ENCODE data around the gene CTIF.

The CTIF gene

DNA sequence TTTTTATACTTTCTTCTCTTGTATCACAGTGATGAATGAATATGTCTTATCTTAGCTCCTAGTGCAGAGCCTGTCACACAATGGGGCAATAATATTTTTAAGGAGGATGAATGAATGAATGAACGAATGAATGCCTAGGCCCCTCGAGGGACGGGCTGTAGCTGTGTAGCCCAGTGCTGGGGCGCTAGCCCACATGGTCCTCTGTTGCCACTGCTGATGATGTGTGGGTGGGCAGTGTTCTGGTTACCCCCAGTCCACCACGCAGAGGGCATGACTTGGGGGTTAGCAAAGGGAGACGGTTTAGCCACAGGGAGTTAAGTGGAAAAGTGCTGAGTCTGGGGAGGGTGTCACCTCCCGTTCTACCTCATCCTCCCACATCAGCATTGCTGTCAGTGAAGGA, 277.7 kb downstream of the CTIF start:
- no peaks in the 10 kb centered on the region for H3K36me3 ChIP-seq (ENCODE audit: control insufficient read depth, insufficient read depth, low read length)
- peaks cover 4% of the 10 kb centered on the region for H3K79me2 ChIP-seq
- H3K4me1 ChIP-seq = no peaks in the 10 kb centered on the region
- H3K27ac ChIP-seq = no peak overlapping the region
- H3K9ac ChIP-seq = no peak overlapping the region
- no peak overlapping the region for H2AFZ ChIP-seq
- TF ChIP-seq, protein P1, sequence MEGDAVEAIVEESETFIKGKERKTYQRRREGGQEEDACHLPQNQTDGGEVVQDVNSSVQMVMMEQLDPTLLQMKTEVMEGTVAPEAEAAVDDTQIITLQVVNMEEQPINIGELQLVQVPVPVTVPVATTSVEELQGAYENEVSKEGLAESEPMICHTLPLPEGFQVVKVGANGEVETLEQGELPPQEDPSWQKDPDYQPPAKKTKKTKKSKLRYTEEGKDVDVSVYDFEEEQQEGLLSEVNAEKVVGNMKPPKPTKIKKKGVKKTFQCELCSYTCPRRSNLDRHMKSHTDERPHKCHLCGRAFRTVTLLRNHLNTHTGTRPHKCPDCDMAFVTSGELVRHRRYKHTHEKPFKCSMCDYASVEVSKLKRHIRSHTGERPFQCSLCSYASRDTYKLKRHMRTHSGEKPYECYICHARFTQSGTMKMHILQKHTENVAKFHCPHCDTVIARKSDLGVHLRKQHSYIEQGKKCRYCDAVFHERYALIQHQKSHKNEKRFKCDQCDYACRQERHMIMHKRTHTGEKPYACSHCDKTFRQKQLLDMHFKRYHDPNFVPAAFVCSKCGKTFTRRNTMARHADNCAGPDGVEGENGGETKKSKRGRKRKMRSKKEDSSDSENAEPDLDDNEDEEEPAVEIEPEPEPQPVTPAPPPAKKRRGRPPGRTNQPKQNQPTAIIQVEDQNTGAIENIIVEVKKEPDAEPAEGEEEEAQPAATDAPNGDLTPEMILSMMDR (IDR thresholded peaks at IDR 0.05) = no peak
- no peaks in the 10 kb centered on the region for H3K9me3 ChIP-seq (ENCODE audit: control insufficient read depth, low read length)
- H3K4me2 ChIP-seq (ENCODE audit: low read length) = no peak overlapping the region
- H3K4me3 ChIP-seq (ENCODE audit: low read depth, low read length) = no peak overlapping the region
- no peaks in the 10 kb centered on the region for H3K27me3 ChIP-seq (ENCODE audit: control insufficient read depth, insufficient read depth, low read length)

DNA sequence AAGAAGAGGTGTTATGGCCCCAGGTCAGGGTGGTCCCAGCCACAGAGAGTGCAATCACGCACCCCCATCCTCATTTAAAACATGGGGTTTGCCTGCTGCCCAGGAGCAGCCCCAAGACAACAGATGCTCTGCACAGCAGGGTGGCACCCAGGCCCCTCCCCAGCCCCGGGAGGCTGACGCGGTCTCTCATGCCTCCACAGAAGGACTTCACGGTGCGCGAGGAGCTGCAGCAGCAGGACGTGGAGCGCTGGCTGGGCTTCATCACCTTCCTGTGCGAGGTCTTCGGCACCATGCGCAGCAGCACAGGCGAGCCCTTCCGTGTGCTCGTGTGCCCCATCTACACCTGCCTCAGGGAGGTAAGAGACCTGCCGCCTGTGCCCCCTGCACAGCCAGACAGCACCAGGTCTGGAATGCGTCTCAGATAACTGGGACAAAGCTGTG, 278.2 kb downstream of the CTIF start:
- Histone ChIP-seq H3K27ac (no peak overlapping the region), H3K27me3 (ENCODE audit: control insufficient read depth, insufficient read depth, low read length) (no peaks in the 10 kb centered on the region), H3K4me3 (ENCODE audit: low read depth, low read length) (no peak overlapping the region), H3K9ac (no peak overlapping the region), H2AFZ (no peak overlapping the region), H3K9me3 (ENCODE audit: control insufficient read depth, low read length) (no peaks in the 10 kb centered on the region), H3K36me3 (ENCODE audit: control insufficient read depth, insufficient read depth, low read length) (no peaks in the 10 kb centered on the region), H3K79me2 (peaks cover 4% of the 10 kb centered on the region), H3K4me2 (ENCODE audit: low read length) (no peak overlapping the region), H3K4me1 (no peaks in the 10 kb centered on the region)
- TF ChIP-seq, protein P1 (IDR thresholded peaks at IDR 0.05) = no peak

GRCh38 chr18:48818329-48819254, 279.8 kb downstream of the CTIF start:
- no peak overlapping the region for H2AFZ ChIP-seq
- H3K9ac ChIP-seq = no peak overlapping the region
- no peaks in the 10 kb centered on the region for H3K9me3 ChIP-seq (ENCODE audit: control insufficient read depth, low read length)
- no peaks in the 10 kb centered on the region for H3K27me3 ChIP-seq (ENCODE audit: control insufficient read depth, insufficient read depth, low read length)
- no peaks in the 10 kb centered on the region for H3K4me1 ChIP-seq
- TF ChIP-seq, protein P1 (IDR thresholded peaks at IDR 0.05) = no peak
- no peak overlapping the region for H3K4me2 ChIP-seq (ENCODE audit: low read length)
- no peak overlapping the region for H3K4me3 ChIP-seq (ENCODE audit: low read depth, low read length)
- H3K36me3 ChIP-seq (ENCODE audit: control insufficient read depth, insufficient read depth, low read length) = no peaks in the 10 kb centered on the region
- no peak overlapping the region for H3K27ac ChIP-seq
- peaks cover 4% of the 10 kb centered on the region for H3K79me2 ChIP-seq

DNA sequence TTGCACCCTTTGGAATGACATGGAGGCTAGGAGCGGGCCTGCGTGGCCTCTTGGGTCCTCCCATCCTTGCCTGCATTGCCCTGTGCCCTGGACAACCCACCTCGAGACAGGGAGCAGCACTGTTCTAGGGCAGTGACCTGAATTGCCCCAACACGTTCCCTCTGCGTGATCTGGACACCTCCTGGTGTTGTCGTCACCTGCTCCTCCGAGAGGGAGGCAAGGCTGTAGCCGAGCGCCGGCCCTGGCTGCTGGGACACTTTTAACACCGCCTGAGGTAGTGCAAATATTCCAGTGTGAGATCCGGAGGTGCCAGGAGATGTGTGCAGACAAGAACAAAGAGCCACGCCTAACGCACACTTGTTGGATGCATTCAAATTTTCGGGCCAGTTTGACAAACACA, 280.4 kb downstream of the CTIF start:
- Histone ChIP-seq H3K79me2 (peaks cover 4% of the 10 kb centered on the region), H3K9me3 (ENCODE audit: control insufficient read depth, low read length) (no peaks in the 10 kb centered on the region), H3K27me3 (ENCODE audit: control insufficient read depth, insufficient read depth, low read length) (no peaks in the 10 kb centered on the region), H2AFZ (no peak overlapping the region), H3K27ac (no peak overlapping the region), H3K4me3 (ENCODE audit: low read depth, low read length) (no peak overlapping the region), H3K36me3 (ENCODE audit: control insufficient read depth, insufficient read depth, low read length) (no peaks in the 10 kb centered on the region), H3K4me1 (no peaks in the 10 kb centered on the region), H3K9ac (no peak overlapping the region), H3K4me2 (ENCODE audit: low read length) (no peak overlapping the region)
- TF ChIP-seq, protein P1 (IDR thresholded peaks at IDR 0.05) = no peak
